ENCODE measurements around the gene ZBTB14.

The ZBTB14 gene

GRCh38 chr18:5285326-5285725 lies 10.2 kb downstream of the ZBTB14 start:
- TF ChIP-seq POU6F1 (CRISPR knock-in tag; IDR thresholded peaks at IDR 0.05; ENCODE audit: borderline replicate concordance, low read depth) (no peak), ZNF8 (CRISPR knock-in tag; IDR thresholded peaks at IDR 0.05) (no peak), CREB5 (CRISPR knock-in tag; IDR thresholded peaks at IDR 0.05; ENCODE audit: low read depth) (no peak), ARNTL (CRISPR knock-in tag; IDR thresholded peaks at IDR 0.05; ENCODE audit: borderline replicate concordance, low read depth) (no peak), SNAI2 (CRISPR knock-in tag; IDR thresholded peaks at IDR 0.05) (no peak), ZFP30 (CRISPR knock-in tag; IDR thresholded peaks at IDR 0.05) (no peak), TCF4 (CRISPR knock-in tag; IDR thresholded peaks at IDR 0.05; ENCODE audit: borderline replicate concordance) (peak; percentile 19; the same call in 1 of the 2 replicates), ZNF70 (CRISPR knock-in tag; IDR thresholded peaks at IDR 0.05) (no peak)
- peak; percentile 27; the same call in 1 of the 3 replicates for ATAC-seq

GRCh38 chr18:5284808-5285207 lies 10.7 kb downstream of the ZBTB14 start:
- no peak for ATAC-seq
- no peak for TF ChIP-seq BACH2 (CRISPR knock-in tag; IDR thresholded peaks at IDR 0.05; ENCODE audit: borderline replicate concordance)
- TF ChIP-seq OSR1 (CRISPR knock-in tag; IDR thresholded peaks at IDR 0.05) = no peak
- no peak for TF ChIP-seq ZFP3 (CRISPR knock-in tag; IDR thresholded peaks at IDR 0.05)
- no peak for TF ChIP-seq PATZ1 (CRISPR knock-in tag; IDR thresholded peaks at IDR 0.05; ENCODE audit: borderline replicate concordance)
- TF ChIP-seq TCF4 (CRISPR knock-in tag; IDR thresholded peaks at IDR 0.05; ENCODE audit: borderline replicate concordance) = no peak
- no peak for TF ChIP-seq CSDC2 (CRISPR knock-in tag; IDR thresholded peaks at IDR 0.05)
- TF ChIP-seq SNAI2 (CRISPR knock-in tag; IDR thresholded peaks at IDR 0.05) = no peak
- no peak for TF ChIP-seq RARB (CRISPR knock-in tag; IDR thresholded peaks at IDR 0.05)
- no peak for TF ChIP-seq CSRNP3 (CRISPR knock-in tag; IDR thresholded peaks at IDR 0.05)
- no peak for TF ChIP-seq ZNF70 (CRISPR knock-in tag; IDR thresholded peaks at IDR 0.05)
- no peak for TF ChIP-seq GLIS3 (CRISPR knock-in tag; IDR thresholded peaks at IDR 0.05)

- no peak for ATAC-seq
Measured at GRCh38 chr18:5282770-5283169, 12.8 kb downstream of the ZBTB14 start.

More at GRCh38 chr18:5282770-5283169, 12.8 kb downstream of the ZBTB14 start:
- TF ChIP-seq PATZ1 (CRISPR knock-in tag; IDR thresholded peaks at IDR 0.05; ENCODE audit: borderline replicate concordance) (no peak), OSR1 (CRISPR knock-in tag; IDR thresholded peaks at IDR 0.05) (no peak), RARB (CRISPR knock-in tag; IDR thresholded peaks at IDR 0.05) (no peak), ZFP3 (CRISPR knock-in tag; IDR thresholded peaks at IDR 0.05) (no peak), BACH2 (CRISPR knock-in tag; IDR thresholded peaks at IDR 0.05; ENCODE audit: borderline replicate concordance) (no peak), ISL1 (CRISPR knock-in tag; IDR thresholded peaks at IDR 0.05) (no peak), ARNTL (CRISPR knock-in tag; IDR thresholded peaks at IDR 0.05; ENCODE audit: borderline replicate concordance, low read depth) (no peak), POU6F1 (CRISPR knock-in tag; IDR thresholded peaks at IDR 0.05; ENCODE audit: borderline replicate concordance, low read depth) (no peak), SNAI2 (CRISPR knock-in tag; IDR thresholded peaks at IDR 0.05) (no peak), ZNF565 (CRISPR knock-in tag; conservative IDR thresholded peaks at IDR 0.05; ENCODE audit: low read depth) (no peak), TCF4 (CRISPR knock-in tag; IDR thresholded peaks at IDR 0.05; ENCODE audit: borderline replicate concordance) (no peak), TOX (CRISPR knock-in tag; IDR thresholded peaks at IDR 0.05; ENCODE audit: borderline replicate concordance) (no peak), ZC3H10 (CRISPR knock-in tag; IDR thresholded peaks at IDR 0.05) (no peak), ZNF8 (CRISPR knock-in tag; IDR thresholded peaks at IDR 0.05) (no peak), CSRNP3 (CRISPR knock-in tag; IDR thresholded peaks at IDR 0.05) (no peak), ZNF70 (CRISPR knock-in tag; IDR thresholded peaks at IDR 0.05) (no peak), PPARA (CRISPR knock-in tag; IDR thresholded peaks at IDR 0.05; ENCODE audit: borderline replicate concordance) (no peak), GLIS3 (CRISPR knock-in tag; IDR thresholded peaks at IDR 0.05) (no peak), CSDC2 (CRISPR knock-in tag; IDR thresholded peaks at IDR 0.05) (no peak)

Measured in SK-N-SH treated with all-trans-retinoic acid at 6 μM for 48 hours (cell line).